D721Med (cell line): ENCODE results near the gene PUS10.

Experiments used
- DNase-seq: peaks from one replicate; pipeline ENCODE4 v3.0.0; 2011; ENCODE audit warnings: low spot score; ENCODE audit not compliant: insufficient read length
- FAIRE-seq: peaks from 2 replicates; lab custom pipeline; 2011; peaks lifted over from hg19 to GRCh38; lab: Jason Lieb, UNC
- TF ChIP-seq, protein P1 (sequence below): IDR thresholded peaks from 2 replicates; pipeline ENCODE4 v1.5.1; 2012; ENCODE audit warnings: mild to moderate bottlenecking, control low read depth; ENCODE audit not compliant: insufficient read depth; ENCODE audit errors: missing control alignments

The PUS10 gene

DNA sequence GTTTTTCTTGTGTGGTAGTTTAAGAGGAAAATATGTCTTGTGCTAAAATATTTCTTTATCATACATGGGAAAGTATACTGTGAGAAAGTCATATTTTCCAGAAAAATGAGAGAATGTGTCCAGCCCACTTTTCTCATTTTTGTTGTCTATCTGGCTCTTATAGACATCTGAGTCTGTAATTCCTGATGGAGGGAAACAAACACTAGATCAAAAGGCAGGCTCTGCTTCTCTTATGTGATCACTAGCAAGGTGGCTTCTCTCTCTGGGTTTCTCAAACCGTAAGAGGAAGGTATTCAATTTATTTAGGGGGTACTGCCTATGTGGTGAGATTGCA, 40.5 kb downstream of the PUS10 start:
- no peak for DNase-seq
- TF ChIP-seq, protein P1, sequence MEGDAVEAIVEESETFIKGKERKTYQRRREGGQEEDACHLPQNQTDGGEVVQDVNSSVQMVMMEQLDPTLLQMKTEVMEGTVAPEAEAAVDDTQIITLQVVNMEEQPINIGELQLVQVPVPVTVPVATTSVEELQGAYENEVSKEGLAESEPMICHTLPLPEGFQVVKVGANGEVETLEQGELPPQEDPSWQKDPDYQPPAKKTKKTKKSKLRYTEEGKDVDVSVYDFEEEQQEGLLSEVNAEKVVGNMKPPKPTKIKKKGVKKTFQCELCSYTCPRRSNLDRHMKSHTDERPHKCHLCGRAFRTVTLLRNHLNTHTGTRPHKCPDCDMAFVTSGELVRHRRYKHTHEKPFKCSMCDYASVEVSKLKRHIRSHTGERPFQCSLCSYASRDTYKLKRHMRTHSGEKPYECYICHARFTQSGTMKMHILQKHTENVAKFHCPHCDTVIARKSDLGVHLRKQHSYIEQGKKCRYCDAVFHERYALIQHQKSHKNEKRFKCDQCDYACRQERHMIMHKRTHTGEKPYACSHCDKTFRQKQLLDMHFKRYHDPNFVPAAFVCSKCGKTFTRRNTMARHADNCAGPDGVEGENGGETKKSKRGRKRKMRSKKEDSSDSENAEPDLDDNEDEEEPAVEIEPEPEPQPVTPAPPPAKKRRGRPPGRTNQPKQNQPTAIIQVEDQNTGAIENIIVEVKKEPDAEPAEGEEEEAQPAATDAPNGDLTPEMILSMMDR = no peak
- no peak for FAIRE-seq

DNA sequence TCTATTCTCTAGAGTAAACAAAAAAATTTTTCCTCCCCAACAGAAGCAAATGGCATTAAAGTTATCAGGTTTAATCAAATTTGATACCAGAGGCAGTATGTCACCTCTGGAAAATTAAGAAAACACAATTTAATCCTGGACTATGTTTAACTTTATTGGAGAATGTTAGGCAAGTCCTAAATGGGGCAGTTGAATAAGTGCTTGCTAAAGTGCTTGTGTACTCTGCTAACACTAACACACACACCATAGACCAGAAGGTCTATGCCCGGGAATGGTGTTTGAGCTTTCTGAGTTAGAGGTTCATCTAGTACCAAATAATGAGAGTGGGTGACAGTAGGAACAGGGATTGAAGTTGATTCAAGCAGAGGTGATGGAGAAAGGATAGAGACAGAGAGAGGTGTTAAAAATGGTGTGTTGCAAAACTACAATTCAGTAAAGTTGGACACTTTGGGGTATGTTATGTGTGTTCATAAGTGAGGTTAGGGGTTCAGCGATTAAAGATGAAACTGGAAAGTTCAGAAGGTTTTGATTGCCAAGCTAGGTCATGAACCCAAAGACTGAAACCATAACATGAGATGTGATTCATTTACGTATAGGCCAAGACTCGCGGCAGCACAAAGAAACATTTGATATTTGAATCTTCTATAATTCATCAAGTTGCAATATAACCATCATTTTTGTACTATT, 41.0 kb downstream of the PUS10 start:
- FAIRE-seq = no peak

GRCh38 chr2:60976256-60976850, 41.7 kb downstream of the PUS10 start:
- TF ChIP-seq, protein P1 = no peak
- no peak for FAIRE-seq
- no peak for DNase-seq

More for the DNA sequence above, 41.0 kb downstream of the PUS10 start:
- no peak for DNase-seq
- TF ChIP-seq, protein P1 = no peak

DNA sequence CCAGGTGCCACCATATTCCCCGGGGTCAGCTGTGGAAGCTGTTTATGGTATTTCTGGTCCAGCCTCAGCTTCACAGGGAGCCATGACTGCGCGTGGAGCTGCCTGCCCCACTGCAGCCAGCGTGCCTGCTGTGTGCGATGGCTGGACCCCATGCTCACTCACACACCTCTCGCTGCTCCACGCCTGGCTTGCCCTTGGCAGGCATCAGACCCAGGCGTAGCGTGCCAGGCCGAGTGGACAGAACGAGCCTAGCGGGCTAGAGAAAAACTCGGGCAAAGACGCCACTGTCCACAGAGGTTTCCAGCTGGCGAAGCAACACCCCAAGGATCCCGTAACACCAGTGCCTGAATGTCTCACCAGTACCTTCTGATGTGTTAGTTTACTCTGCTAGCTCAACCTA, 43.4 kb downstream of the PUS10 start:
- TF ChIP-seq, protein P1 = no peak
- FAIRE-seq = no peak
- no peak for DNase-seq

DNA sequence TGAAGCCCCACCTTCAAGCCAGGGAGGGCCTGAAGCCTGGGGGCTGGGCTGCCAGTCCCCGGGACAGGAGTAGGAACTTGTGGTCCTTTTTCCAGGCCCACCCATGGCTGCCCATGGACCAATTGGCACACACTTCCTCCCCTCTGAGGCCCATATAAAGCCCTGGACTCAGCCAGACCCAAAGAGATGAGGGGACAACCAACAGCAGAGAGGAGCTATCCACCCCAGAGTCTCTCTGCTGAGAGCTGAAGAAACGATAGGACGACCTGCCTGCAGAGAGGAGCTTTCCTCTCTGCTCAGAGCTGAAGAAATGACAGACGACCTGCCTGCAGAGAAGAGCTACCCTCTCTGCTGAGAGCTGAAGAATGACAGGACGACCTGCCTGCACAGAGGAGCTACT, 44.4 kb downstream of the PUS10 start:
- no peak for FAIRE-seq
- DNase-seq = no peak
- TF ChIP-seq, protein P1 = no peak

GRCh38 chr2:60972889-60973656, 45.0 kb downstream of the PUS10 start:
- no peak for DNase-seq
- no peak for FAIRE-seq
- TF ChIP-seq, protein P1 = no peak
